ENCODE data around the gene ATAD5.
"Not testable (repeated sequence)": the region's sequence is repeated elsewhere in the genome, so short reads cannot be mapped to it uniquely, and the experiment has no call there.

Gene ATAD5

GRCh38 chr17:30831663-30832437 is at the start of gene ATAD5:
Gene ATAD5, plus strand, starts transcription at chr17:30831966. Its CDS starts 382 bp downstream, at chr17:30832348.
- H3K27ac ChIP-seq = peak within 1 kb of the TSS; percentile 17
- no peak for DNase-seq (ENCODE audit: low read depth, low spot score)

GRCh38 chr17:30782206-30782605 is 49.6 kb upstream of the ATAD5 start:
- no peak for DNase-seq (ENCODE audit: low read depth, low spot score)
- no peak overlapping the region for H3K27ac ChIP-seq

GRCh38 chr17:30788918-30789317 is 42.8 kb upstream of the ATAD5 start:
- DNase-seq (ENCODE audit: low read depth, low spot score) = no peak
- H3K27ac ChIP-seq = no peak overlapping the region

- H3K27ac ChIP-seq = no peak overlapping the region
Measured at GRCh38 chr17:30790279-30790678, 41.5 kb upstream of the ATAD5 start.

GRCh38 chr17:30793282-30793977 is 38.3 kb upstream of the ATAD5 start:
- no peak for DNase-seq (ENCODE audit: low read depth, low spot score)
- H3K27ac ChIP-seq = no peak overlapping the region

More at GRCh38 chr17:30790279-30790678, 41.5 kb upstream of the ATAD5 start:
- DNase-seq (ENCODE audit: low read depth, low spot score) = no peak

- DNase-seq (ENCODE audit: low read depth, low spot score) = no peak
- H3K27ac ChIP-seq = no peak overlapping the region
Measured at GRCh38 chr17:30794372-30794771, 37.4 kb upstream of the ATAD5 start.

- no peak for DNase-seq (ENCODE audit: low read depth, low spot score)
- no peak overlapping the region for H3K27ac ChIP-seq
Measured at GRCh38 chr17:30796016-30796415, 35.8 kb upstream of the ATAD5 start.

- DNase-seq (ENCODE audit: low read depth, low spot score) = no peak
- no peak overlapping the region for H3K27ac ChIP-seq
Measured at GRCh38 chr17:30801671-30802070, 30.1 kb upstream of the ATAD5 start.

- H3K27ac ChIP-seq = no peak overlapping the region
- DNase-seq (ENCODE audit: low read depth, low spot score) = no peak
Measured at GRCh38 chr17:30805944-30806456, 25.8 kb upstream of the ATAD5 start.

- H3K27ac ChIP-seq = no peak overlapping the region
- DNase-seq (ENCODE audit: low read depth, low spot score) = no peak
Measured at GRCh38 chr17:30807896-30808295, 23.9 kb upstream of the ATAD5 start.

- no peak for DNase-seq (ENCODE audit: low read depth, low spot score)
- no peak overlapping the region for H3K27ac ChIP-seq
Measured at GRCh38 chr17:30808785-30809286, 22.9 kb upstream of the ATAD5 start.

- no peak for DNase-seq (ENCODE audit: low read depth, low spot score)
- H3K27ac ChIP-seq = no peak overlapping the region
Measured at GRCh38 chr17:30809867-30810266, 21.9 kb upstream of the ATAD5 start.

GRCh38 chr17:30812218-30813177 is 19.3 kb upstream of the ATAD5 start:
- H3K27ac ChIP-seq = peak overlapping the region; percentile 95
- DNase-seq (ENCODE audit: low read depth, low spot score) = peak; percentile 60

GRCh38 chr17:30814236-30814635 is 17.5 kb upstream of the ATAD5 start:
- peak overlapping the region; percentile 95 for H3K27ac ChIP-seq
- DNase-seq (ENCODE audit: low read depth, low spot score) = not testable (repeated sequence)

- not testable (repeated sequence) for DNase-seq (ENCODE audit: low read depth, low spot score)
- peak overlapping the region; percentile 95 for H3K27ac ChIP-seq
Measured at GRCh38 chr17:30814860-30815259, 16.9 kb upstream of the ATAD5 start.

GRCh38 chr17:30816165-30816564 is 15.6 kb upstream of the ATAD5 start:
- no peak for DNase-seq (ENCODE audit: low read depth, low spot score)
- H3K27ac ChIP-seq = no peak overlapping the region

GRCh38 chr17:30819971-30820705 is 11.6 kb upstream of the ATAD5 start:
- DNase-seq (ENCODE audit: low read depth, low spot score) = no peak
- H3K27ac ChIP-seq = no peak overlapping the region

- no peak for DNase-seq (ENCODE audit: low read depth, low spot score)
- peak overlapping the region; percentile 4 for H3K27ac ChIP-seq
Measured at GRCh38 chr17:30821871-30822723, 9.7 kb upstream of the ATAD5 start.

Data from epithelial cell of prostate (primary cell).